ENCODE measurements around the gene SMCR8.

GRCh38 chr17:18318117-18318516, 3.0 kb downstream of the SMCR8 start:
- TF ChIP-seq CTCF (IDR thresholded peaks at IDR 0.05) (no peak), EZH2phosphoT487 (IDR thresholded peaks at IDR 0.05) (no peak)
